IMR-90 (cell line): ENCODE data around the gene RAP1GAP2. TPM values are rescaled to one million over a fixed set of nuclear protein-coding genes. Genes with fewer than 3 reads are reported as not detected.

Experiments
- ATAC-seq: fragments of 200-7000 bp; cut with Tn5 transposase; 2 replicates; pipeline ENCODE4 v1.9.1; 2020; ENCODE audit warnings: low read depth, mild to moderate bottlenecking, moderate library complexity
- BruUV-seq: library from RNA; stranded (reverse); fragments of 400-500 nt; replicated peaks from 2 replicates; lab custom pipeline; 2021; lab: Mats Ljungman, UMichigan
- CTCF ChIA-PET: fragments of 300-600 bp; formaldehyde crosslinking; extraction: SDS; loops from one replicate; lab custom pipeline; 2021; ENCODE audit warnings: antibody characterized with exemption; lab: Yijun Ruan, JAX
- POLR2A ChIA-PET: fragments of 300-600 bp; sonication (Branson Sonifier 250); formaldehyde crosslinking; loops from one replicate; lab custom pipeline; 2022; ENCODE audit warnings: antibody characterized with exemption; ENCODE audit not compliant: unreplicated experiment; lab: Charles Lee
- DNase-seq: peaks from one replicate; pipeline ENCODE4 v3.0.0; 2013
- H2AFZ ChIP-seq: replicated peaks from 2 replicates; pipeline ENCODE3; 2013; ENCODE audit warnings: low read length, mild to moderate bottlenecking; ENCODE audit not compliant: poor library complexity
- H2AK5ac ChIP-seq: 2 replicates; pipeline ENCODE4 v1.6.1; 2013; ENCODE audit warnings: low read depth, low read length, inconsistent platforms
- H2AK9ac ChIP-seq: replicated peaks from 2 replicates; pipeline ENCODE3; 2013; ENCODE audit warnings: mild to moderate bottlenecking, low read depth, low read length, moderate library complexity; ENCODE audit not compliant: poor library complexity
- H2BK120ac ChIP-seq: 2 replicates; pipeline ENCODE4 v1.6.1; 2013; ENCODE audit warnings: low read depth, low read length, inconsistent platforms
- H2BK15ac ChIP-seq: 3 replicates; pipeline ENCODE4 v1.6.1; 2013; ENCODE audit warnings: low read depth, low read length, inconsistent platforms
- H2BK20ac ChIP-seq: 2 replicates; pipeline ENCODE4 v1.6.1; 2013; ENCODE audit warnings: low read depth, mild to moderate bottlenecking, inconsistent platforms, low read length, moderate library complexity
- H2BK5ac ChIP-seq: 2 replicates; pipeline ENCODE4 v1.6.1; 2013; ENCODE audit warnings: mild to moderate bottlenecking, low read depth, low read length, inconsistent platforms; ENCODE audit not compliant: poor library complexity, severe bottlenecking
- H3K14ac ChIP-seq: replicated peaks from 2 replicates; pipeline ENCODE4 v1.6.1; 2013; ENCODE audit warnings: low read depth, low read length, inconsistent platforms
- H3K18ac ChIP-seq: 2 replicates; pipeline ENCODE4 v1.6.1; 2013; ENCODE audit warnings: low read depth, low read length, control low read depth
- H3K23ac ChIP-seq: 2 replicates; pipeline ENCODE4 v1.6.1; 2013; ENCODE audit warnings: low read depth, low read length, inconsistent platforms
- H3K27ac ChIP-seq: 2 replicates; pipeline ENCODE4 v1.5.1; 2013; ENCODE audit warnings: mild to moderate bottlenecking, control low read depth, low read length; ENCODE audit not compliant: insufficient read depth
- H3K27me3 ChIP-seq: 2 replicates; pipeline ENCODE4 v1.6.1; 2013; ENCODE audit warnings: low read length; ENCODE audit not compliant: control insufficient read depth, insufficient read depth
- H3K36me3 ChIP-seq: 2 replicates; pipeline ENCODE4 v1.6.1; 2013; ENCODE audit warnings: low read length, mixed read lengths; ENCODE audit not compliant: control insufficient read depth, insufficient read depth
- H3K4ac ChIP-seq: 2 replicates; pipeline ENCODE4 v1.6.1; 2013; ENCODE audit warnings: low read depth, low read length, inconsistent platforms
- H3K4me1 ChIP-seq: 2 replicates; pipeline ENCODE4 v1.6.1; 2013; ENCODE audit warnings: low read length, mixed read lengths; ENCODE audit not compliant: control insufficient read depth, insufficient read depth
- H3K4me2 ChIP-seq: 2 replicates; pipeline ENCODE4 v1.6.1; 2013; ENCODE audit warnings: low read depth, mild to moderate bottlenecking, control low read depth, low read length, moderate library complexity
- H3K4me3 ChIP-seq: 2 replicates; pipeline ENCODE4 v1.5.1; 2013; ENCODE audit warnings: low read depth, mild to moderate bottlenecking, control low read depth, low read length, moderate library complexity; ENCODE audit not compliant: insufficient read depth
- H3K56ac ChIP-seq: 2 replicates; pipeline ENCODE4 v1.6.1; 2013; ENCODE audit warnings: low read length, inconsistent platforms; ENCODE audit not compliant: insufficient read depth; ENCODE audit errors: extremely low read depth
- H3K79me1 ChIP-seq, 2 experiments: 2 replicates each; pipeline ENCODE4 v1.6.1; 2013; ENCODE audit warnings: low read length in 2 of 2, inconsistent platforms in 1 of 2, low read depth in 1 of 2
- H3K9ac ChIP-seq: 2 replicates; pipeline ENCODE4 v1.6.1; 2013; ENCODE audit warnings: low read depth, low read length, control low read depth
- H3K9me1 ChIP-seq: 2 replicates; pipeline ENCODE4 v1.6.1; 2013; ENCODE audit warnings: low read length, inconsistent platforms; ENCODE audit not compliant: insufficient read depth
- H3K9me3 ChIP-seq: 2 replicates; pipeline ENCODE4 v1.6.1; 2013; ENCODE audit warnings: low read length; ENCODE audit not compliant: control insufficient read depth, insufficient read depth
- H4K20me1 ChIP-seq: 2 replicates; pipeline ENCODE4 v1.6.1; 2013; ENCODE audit warnings: low read length, inconsistent platforms; ENCODE audit not compliant: insufficient read depth
- H4K5ac ChIP-seq: 2 replicates; pipeline ENCODE4 v1.6.1; 2013; ENCODE audit warnings: mild to moderate bottlenecking, low read depth, low read length, control low read depth
- H4K8ac ChIP-seq, 2 experiments: 2 replicates each; pipeline ENCODE4 v1.6.1; 2013; ENCODE audit warnings: low read depth in 2 of 2, low read length in 2 of 2, control low read depth in 1 of 2, inconsistent platforms in 1 of 2
- H4K91ac ChIP-seq: 2 replicates; pipeline ENCODE4 v1.6.1; 2013; ENCODE audit warnings: low read depth, low read length, inconsistent platforms; ENCODE audit not compliant: insufficient read depth
- CHD1 ChIP-seq: IDR thresholded peaks from 2 replicates; pipeline ENCODE4 v1.6.1; 2012; ENCODE audit warnings: low read depth, low read length, improper control_type of control experiment
- ELK1 ChIP-seq: fragments of 150-350 bp; IDR thresholded peaks from 2 replicates; pipeline ENCODE4 v1.6.1; 2016; ENCODE audit warnings: low read depth, mild to moderate bottlenecking, low read length, moderate library complexity, borderline replicate concordance
- FOS ChIP-seq: fragments of 150-350 bp; IDR thresholded peaks from 2 replicates; pipeline ENCODE4 v1.6.1; 2016; ENCODE audit warnings: low read depth, low read length
- POLR2A ChIP-seq: IDR thresholded peaks from 2 replicates; pipeline ENCODE4 v1.6.1; 2012; ENCODE audit warnings: mild to moderate bottlenecking, low read depth, low read length
- RFX5 ChIP-seq: IDR thresholded peaks from 2 replicates; pipeline ENCODE4 v1.8.0; 2012; ENCODE audit warnings: low read depth, mild to moderate bottlenecking, low read length, moderate library complexity
- SMC3 ChIP-seq: fragments of 150-350 bp; IDR thresholded peaks from 2 replicates; pipeline ENCODE4 v1.6.1; 2016; ENCODE audit warnings: low read depth, mild to moderate bottlenecking, antibody characterized with exemption, low read length, moderate library complexity
- WGBS, 2 experiments: methylation state at CpG; one replicate each; pipeline versions ENCODE4 v1.1.5 to v1.1.7; 2013; ENCODE audit warnings: missing lambda C conversion rate in 2 of 2; ENCODE audit not compliant: insufficient read length in 1 of 2; ENCODE audit errors: extremely low coverage in 2 of 2; 5-methylcytosine and 5-hydroxymethylcytosine counted together
- dilution Hi-C: fragments of 300-500 bp; cut with HindIII; formaldehyde crosslinking; loops from one replicate; pipeline ENCODE4 v1.14.3; 2018; ENCODE audit warnings: low sequenced_read_pairs; ENCODE audit not compliant: unreplicated experiment
- in situ Hi-C: fragments of 300-500 bp; cut with MboI; formaldehyde crosslinking; loops from 3 replicates; pipeline ENCODE4 v1.14.3; 2019; ENCODE audit warnings: low sequenced_read_pairs, inconsistent platforms, mixed read lengths
- intact Hi-C: fragments of 100-400 bp; cut with micrococcal nuclease; formaldehyde crosslinking; loops from 2 replicates; pipeline ENCODE4 v1.10.0; 2022
- polyA plus RNA-seq, 3 experiments: library from polyadenylated mRNA; depleted of rRNA; stranded (reverse); fragments of >200 nt; gene quantifications; 2 replicates each; pipeline ENCODE4 v1.2.3, GENCODE V29; 2012; ENCODE audit warnings: low replicate concordance in 1 of 3
- total RNA-seq: library from RNA; depleted of rRNA; stranded (reverse); fragments of >200 nt; gene quantifications from 2 replicates; pipeline ENCODE4 v1.2.3, GENCODE V29; 2012

Gene RAP1GAP2
- total and polyA plus RNA-seq, 2 of the 4 experiments (the other 2 are of a cell fraction): 5.7 to 7.5 TPM

GRCh38 chr17:2945299-2945698 is 149.1 kb downstream of the RAP1GAP2 start:
- H2AK9ac ChIP-seq: no peak overlapping the region
- H3K14ac ChIP-seq: no peak overlapping the region
- no peaks in the 10 kb centered on the region for H4K20me1 ChIP-seq
- no peak overlapping the region for H4K8ac ChIP-seq
- no peak overlapping the region for H3K4me3 ChIP-seq
- no peak overlapping the region for H2BK5ac ChIP-seq
- TF ChIP-seq POLR2A: no peak
- TF ChIP-seq RFX5: no peak
- no peak for TF ChIP-seq SMC3
- TF ChIP-seq ELK1: no peak
- TF ChIP-seq CHD1: no peak
- TF ChIP-seq FOS: no peak
- no peaks in the 10 kb centered on the region for H3K27me3 ChIP-seq
- intact Hi-C loops: no loop called here
- H3K4me1 ChIP-seq: 0 out of 2 replicates have a peak, but pooled peaks cover 1% of the 10 kb centered on the region
- H2AFZ ChIP-seq: no peak overlapping the region
- no peak for ATAC-seq
- no peak for DNase-seq
- no TSS peak for BruUV-seq
- no peak overlapping the region for H3K9ac ChIP-seq
- POLR2A ChIA-PET: no interaction called here
- H3K23ac ChIP-seq: no peak overlapping the region
- H2AK5ac ChIP-seq: no peak overlapping the region
- CTCF ChIA-PET: no interaction called here
- no CpG with 5 or more reads among the region's 2 CpGs for WGBS, 2 experiments
- H2BK120ac ChIP-seq: no peak overlapping the region
- dilution Hi-C loops: no loop called here
- no peaks in the 10 kb centered on the region for H3K79me1 ChIP-seq
- no peak overlapping the region for H3K18ac ChIP-seq
- H4K91ac ChIP-seq: no peak overlapping the region
- no peaks in the 10 kb centered on the region for H3K9me3 ChIP-seq
- H3K9me1 ChIP-seq: no peaks in the 10 kb centered on the region; the same call in 1 of the 2 replicates
- H4K5ac ChIP-seq: no peak overlapping the region
- no peak overlapping the region for H2BK20ac ChIP-seq
- H3K4ac ChIP-seq: no peak overlapping the region
- no peaks in the 10 kb centered on the region for H3K36me3 ChIP-seq
- no peak overlapping the region for H3K56ac ChIP-seq
- in situ Hi-C loops: no loop called here
- no peak overlapping the region for H2BK15ac ChIP-seq
- no peak overlapping the region for H3K4me2 ChIP-seq
- no peak overlapping the region for H3K27ac ChIP-seq
